ENCODE results near the gene ANTXR1.

ANTXR1 gene

GRCh38 chr2:69007169-69007568 is 5.8 kb upstream of the ANTXR1 start:
- no peak for DNase-seq

- DNase-seq, result no peak
Measured at GRCh38 chr2:69007603-69008002, 5.4 kb upstream of the ANTXR1 start.

GRCh38 chr2:69010437-69011194 is 2.4 kb upstream of the ANTXR1 start:
- DNase-seq, result no peak

GRCh38 chr2:69011611-69012157 is 1.3 kb upstream of the ANTXR1 start:
- no peak for DNase-seq

GRCh38 chr2:69012310-69013141 is 453 bp upstream of the ANTXR1 start:
- DNase-seq, result peak; percentile 9 to 25

GRCh38 chr2:69013840-69014821 is 1.2 kb downstream of the ANTXR1 start:
- no peak for DNase-seq

- no peak for DNase-seq
Measured at GRCh38 chr2:69017080-69017479, 4.1 kb downstream of the ANTXR1 start.

- no peak for DNase-seq
Measured at GRCh38 chr2:69017835-69018234, 4.9 kb downstream of the ANTXR1 start.

- DNase-seq, result no peak
Measured at GRCh38 chr2:69018678-69019095, 5.7 kb downstream of the ANTXR1 start.

- DNase-seq, result no peak
Measured at GRCh38 chr2:69020496-69021426, 7.8 kb downstream of the ANTXR1 start.

GRCh38 chr2:69021727-69022126 is 8.7 kb downstream of the ANTXR1 start:
- DNase-seq, result no peak

- no peak for DNase-seq
Measured at GRCh38 chr2:69022548-69022947, 9.6 kb downstream of the ANTXR1 start.

GRCh38 chr2:69023236-69023635 is 10.3 kb downstream of the ANTXR1 start:
- no peak for DNase-seq

- DNase-seq, result peak; percentile 71 to 83
Measured at GRCh38 chr2:69026026-69026425, 13.0 kb downstream of the ANTXR1 start.

GRCh38 chr2:69026691-69027459 is 13.9 kb downstream of the ANTXR1 start:
- no peak for DNase-seq

- no peak for DNase-seq
Measured at GRCh38 chr2:69030800-69031428, 17.9 kb downstream of the ANTXR1 start.

- DNase-seq, result no peak
Measured at GRCh38 chr2:69031466-69031865, 18.5 kb downstream of the ANTXR1 start.

GRCh38 chr2:69032336-69032735 is 19.4 kb downstream of the ANTXR1 start:
- DNase-seq, result no peak

GRCh38 chr2:69033461-69034095 is 20.6 kb downstream of the ANTXR1 start:
- no peak for DNase-seq
